Stimulated activated naive CD8-positive, alpha-beta T cell treated with anti-CD3 and anti-CD28 coated beads, Interleukin-15, Interleukin-2, amounts not matched to agents 100 U/mL and 50 U/mL, for 24 hours (primary cell): Measurements from ENCODE around the gene GPER1.
A peak's percentile ranks its signal among the peaks of the same experiment; 100 is the strongest.
"Not testable (repeated sequence)": the region's sequence is repeated elsewhere in the genome, so short reads cannot be mapped to it uniquely, and the experiment has no call there.

Experiments used
- ATAC-seq: fragments of 150-1000 bp; cut with Tn5 transposase; one replicate; pipeline ENCODE4 v1.10.0; 2021
- DNase-seq: peaks from one replicate; pipeline ENCODE4 v3.0.0; 2021

The GPER1 gene

GRCh38 chr7:1068619-1069018 is 19.3 kb upstream of the GPER1 start:
- no peak for ATAC-seq

GRCh38 chr7:1070544-1071011 is 17.3 kb upstream of the GPER1 start:
- ATAC-seq (no peak), DNase-seq (no peak)

More at GRCh38 chr7:1068619-1069018, 19.3 kb upstream of the GPER1 start:
- DNase-seq = no peak

GRCh38 chr7:1071731-1072254 is 16.1 kb upstream of the GPER1 start:
- ATAC-seq (no peak), DNase-seq (no peak)

GRCh38 chr7:1073142-1073977 is 14.6 kb upstream of the GPER1 start:
- no peak for ATAC-seq

GRCh38 chr7:1074018-1074417 is 13.9 kb upstream of the GPER1 start:
- ATAC-seq, DNase-seq: not testable (repeated sequence)

More at GRCh38 chr7:1073142-1073977, 14.6 kb upstream of the GPER1 start:
- no peak for DNase-seq

- ATAC-seq = no peak
- DNase-seq = no peak
Measured at GRCh38 chr7:1074593-1075431, 13.1 kb upstream of the GPER1 start.

GRCh38 chr7:1076184-1077072 is 11.5 kb upstream of the GPER1 start:
- ATAC-seq (no peak), DNase-seq (no peak)

- ATAC-seq = no peak
- no peak for DNase-seq
Measured at GRCh38 chr7:1078519-1078918, 9.4 kb upstream of the GPER1 start.

- DNase-seq (no peak), ATAC-seq (no peak)
Measured at GRCh38 chr7:1078985-1079384, 8.9 kb upstream of the GPER1 start.

- ATAC-seq (no peak), DNase-seq (no peak)
Measured at GRCh38 chr7:1079546-1079945, 8.4 kb upstream of the GPER1 start.

- no peak for ATAC-seq
- no peak for DNase-seq
Measured at GRCh38 chr7:1080252-1080920, 7.5 kb upstream of the GPER1 start.

- ATAC-seq (no peak), DNase-seq (no peak)
Measured at GRCh38 chr7:1080921-1081255, 7.0 kb upstream of the GPER1 start.

GRCh38 chr7:1081336-1081735 is 6.6 kb upstream of the GPER1 start:
- DNase-seq (no peak), ATAC-seq (no peak)

- ATAC-seq = no peak
- no peak for DNase-seq
Measured at GRCh38 chr7:1081931-1082401, 5.9 kb upstream of the GPER1 start.

- ATAC-seq = no peak
- no peak for DNase-seq
Measured at GRCh38 chr7:1083729-1084657, 3.9 kb upstream of the GPER1 start.

GRCh38 chr7:1085266-1085665 is 2.6 kb upstream of the GPER1 start:
- ATAC-seq (no peak), DNase-seq (no peak)

GRCh38 chr7:1085910-1086421 is 1.9 kb upstream of the GPER1 start:
- no peak for ATAC-seq
- DNase-seq = no peak

- peak; percentile 85 for DNase-seq
- peak; percentile 78 for ATAC-seq
Measured at GRCh38 chr7:1086588-1087464, 1.1 kb upstream of the GPER1 start.

GRCh38 chr7:1087465-1087814 is 473 bp upstream of the GPER1 start:
- no peak for ATAC-seq
- DNase-seq = no peak
